ENCODE data around the gene PPP1R1A. TPM values are rescaled to one million over a fixed set of nuclear protein-coding genes. Genes with fewer than 3 reads are reported as not detected.

PPP1R1A gene
- total RNA-seq, 1 experiment from 2014 or later: 8.5 TPM

- Histone ChIP-seq H3K79me1 (ENCODE audit: insufficient read depth, low read depth, low read length, poor library complexity, severe bottlenecking) (no peaks in the 10 kb centered on the region), H3K27me3 (ENCODE audit: insufficient read depth, low read length) (peaks cover 27% of the 10 kb centered on the region; the same call in 1 of the 2 replicates), H3K18ac (ENCODE audit: insufficient read length, low read depth, low read length) (no peak overlapping the region), H2BK5ac (ENCODE audit: insufficient read length, low read length) (no peak overlapping the region), H4K20me1 (ENCODE audit: control insufficient read depth, insufficient read depth, insufficient read length) (no peaks in the 10 kb centered on the region), H2BK120ac (ENCODE audit: low read depth, low read length, poor library complexity, severe bottlenecking) (no peak overlapping the region), H3K23ac (ENCODE audit: insufficient read length, low read depth, low read length) (no peak overlapping the region), H3K9me3 (ENCODE audit: control insufficient read depth, low read depth, low read length) (no peaks in the 10 kb centered on the region), H3K9ac (ENCODE audit: extremely low read depth, insufficient read length, low read length) (no peak overlapping the region), H2AFZ (ENCODE audit: low read length) (no peak overlapping the region), H2BK12ac (ENCODE audit: insufficient read length, low read depth, low read length) (no peak overlapping the region), H3K23me2 (ENCODE audit: insufficient read length, low read depth, low read length, poor library complexity, severe bottlenecking) (no peaks in the 10 kb centered on the region), H3K79me2 (ENCODE audit: insufficient read depth, low read length) (no peaks in the 10 kb centered on the region), H3K4ac (ENCODE audit: low read depth, low read length) (no peak overlapping the region), H2BK20ac (ENCODE audit: low read depth, low read length, poor library complexity, severe bottlenecking) (no peak overlapping the region), H3K4me2 (ENCODE audit: insufficient read depth, insufficient read length, low read length) (no peak overlapping the region), H2AK5ac (ENCODE audit: insufficient read length, low read length) (no peak overlapping the region), H4K91ac (ENCODE audit: insufficient read length, low read depth, low read length) (no peak overlapping the region), H2BK15ac (ENCODE audit: low read depth, low read length) (no peak overlapping the region), H3K56ac (ENCODE audit: insufficient read length, low read depth, low read length) (no peak overlapping the region), H3K4me1 (ENCODE audit: insufficient read depth, low read length) (no peaks in the 10 kb centered on the region), H4K5ac (ENCODE audit: insufficient read length, low read depth, low read length) (no peak overlapping the region), H3K14ac (ENCODE audit: insufficient read depth, low read length) (no peak overlapping the region), H4K8ac (replicated peaks; ENCODE audit: insufficient read length, low read depth, low read length) (no peak overlapping the region), H3K27ac (ENCODE audit: insufficient read length, low read depth, low read length) (no peak overlapping the region), H3T11ph (ENCODE audit: low read length) (no peak overlapping the region)
- Mint-ChIP-seq H3K4me1 (no peaks in the 10 kb centered on the region), H3K27ac (no peak overlapping the region), H3K9me3 (no peaks in the 10 kb centered on the region; a peak in 1 of 5 replicates), H3K36me3 (ENCODE audit: insufficient read depth in 1 of 3, low read depth in 3 of 3) (no peaks in the 10 kb centered on the region), H3K27me3 (ENCODE audit: low read depth) (peaks cover 100% of the 10 kb centered on the region), H3K4me3 (no peak overlapping the region)
- no peak for TF ChIP-seq CTCF (conservative IDR thresholded peaks at IDR 0.05)
- no CpG with 5 or more reads among the region's 1 CpG for WGBS (ENCODE audit: extremely low coverage, insufficient read length, low lambda C conversion rate)
- DNase-seq: peak; percentile 3
Observed at GRCh38 chr12:54612225-54612750, 23.8 kb upstream of the PPP1R1A start.
